ENCODE results near the gene OTUD3.

DNA sequence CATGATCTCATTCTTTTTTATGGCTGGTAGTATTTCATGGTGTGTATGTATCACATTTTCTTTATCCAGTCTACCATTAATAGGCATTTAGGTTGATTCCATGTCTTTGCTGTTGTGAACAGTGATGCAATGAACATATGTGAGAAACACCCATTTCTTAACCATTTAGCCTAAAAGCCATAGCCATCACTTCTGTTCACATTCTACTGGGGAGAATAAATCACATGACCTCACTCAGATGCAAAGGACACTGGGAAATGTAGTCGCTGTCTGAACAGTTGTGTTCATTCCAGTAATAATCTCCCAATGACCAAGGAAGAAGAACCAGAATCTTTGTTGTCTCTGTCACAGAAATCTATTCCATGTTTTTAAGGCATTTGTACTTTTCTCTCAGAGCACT is 56.3 kb downstream of the OTUD3 start:
- TF ChIP-seq, protein P1, sequence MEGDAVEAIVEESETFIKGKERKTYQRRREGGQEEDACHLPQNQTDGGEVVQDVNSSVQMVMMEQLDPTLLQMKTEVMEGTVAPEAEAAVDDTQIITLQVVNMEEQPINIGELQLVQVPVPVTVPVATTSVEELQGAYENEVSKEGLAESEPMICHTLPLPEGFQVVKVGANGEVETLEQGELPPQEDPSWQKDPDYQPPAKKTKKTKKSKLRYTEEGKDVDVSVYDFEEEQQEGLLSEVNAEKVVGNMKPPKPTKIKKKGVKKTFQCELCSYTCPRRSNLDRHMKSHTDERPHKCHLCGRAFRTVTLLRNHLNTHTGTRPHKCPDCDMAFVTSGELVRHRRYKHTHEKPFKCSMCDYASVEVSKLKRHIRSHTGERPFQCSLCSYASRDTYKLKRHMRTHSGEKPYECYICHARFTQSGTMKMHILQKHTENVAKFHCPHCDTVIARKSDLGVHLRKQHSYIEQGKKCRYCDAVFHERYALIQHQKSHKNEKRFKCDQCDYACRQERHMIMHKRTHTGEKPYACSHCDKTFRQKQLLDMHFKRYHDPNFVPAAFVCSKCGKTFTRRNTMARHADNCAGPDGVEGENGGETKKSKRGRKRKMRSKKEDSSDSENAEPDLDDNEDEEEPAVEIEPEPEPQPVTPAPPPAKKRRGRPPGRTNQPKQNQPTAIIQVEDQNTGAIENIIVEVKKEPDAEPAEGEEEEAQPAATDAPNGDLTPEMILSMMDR (conservative IDR thresholded peaks at IDR 0.05 in 1 of 2, IDR thresholded peaks at IDR 0.05 in 1 of 2; ENCODE audit: extremely low read depth in 1 of 2, insufficient read depth in 1 of 2, low read depth in 1 of 2, low read length in 2 of 2) = no peak
- TF ChIP-seq EZH2 (IDR thresholded peaks at IDR 0.05; ENCODE audit: borderline replicate concordance, low read length) = no peak

Measured in mammary epithelial cell (primary cell).